GM21576 (cell line): ENCODE measurements around the gene ENO3.

Source experiments
- ATAC-seq: cut with Tn5 transposase; IDR thresholded peaks from one replicate; pipeline ENCODE4 v1.9.1; 2021; ENCODE audit warnings: mild to moderate bottlenecking, moderate library complexity; ENCODE audit not compliant: unreplicated experiment

Gene ENO3

DNA sequence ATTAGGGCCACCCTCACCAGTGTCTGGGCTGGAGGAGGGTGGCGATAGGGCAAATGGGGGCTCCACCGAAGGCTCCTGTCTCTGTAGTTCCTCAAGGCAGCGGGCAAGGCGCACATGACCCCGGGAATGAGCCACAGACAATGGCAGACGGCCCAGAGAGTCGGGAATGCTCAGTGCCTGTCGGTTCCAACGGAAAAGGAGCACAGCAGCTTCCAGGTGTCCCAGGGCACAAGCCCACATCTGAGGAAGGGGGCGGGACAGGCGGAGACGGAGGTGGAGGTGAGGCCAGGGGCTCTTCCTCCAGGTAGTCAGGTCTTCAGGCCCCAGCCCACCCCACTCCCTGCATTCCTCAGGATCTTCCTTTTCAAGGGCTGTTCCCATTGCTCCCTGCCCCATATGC lies 21.8 kb downstream of the ENO3 start:
- ATAC-seq = no peak

DNA sequence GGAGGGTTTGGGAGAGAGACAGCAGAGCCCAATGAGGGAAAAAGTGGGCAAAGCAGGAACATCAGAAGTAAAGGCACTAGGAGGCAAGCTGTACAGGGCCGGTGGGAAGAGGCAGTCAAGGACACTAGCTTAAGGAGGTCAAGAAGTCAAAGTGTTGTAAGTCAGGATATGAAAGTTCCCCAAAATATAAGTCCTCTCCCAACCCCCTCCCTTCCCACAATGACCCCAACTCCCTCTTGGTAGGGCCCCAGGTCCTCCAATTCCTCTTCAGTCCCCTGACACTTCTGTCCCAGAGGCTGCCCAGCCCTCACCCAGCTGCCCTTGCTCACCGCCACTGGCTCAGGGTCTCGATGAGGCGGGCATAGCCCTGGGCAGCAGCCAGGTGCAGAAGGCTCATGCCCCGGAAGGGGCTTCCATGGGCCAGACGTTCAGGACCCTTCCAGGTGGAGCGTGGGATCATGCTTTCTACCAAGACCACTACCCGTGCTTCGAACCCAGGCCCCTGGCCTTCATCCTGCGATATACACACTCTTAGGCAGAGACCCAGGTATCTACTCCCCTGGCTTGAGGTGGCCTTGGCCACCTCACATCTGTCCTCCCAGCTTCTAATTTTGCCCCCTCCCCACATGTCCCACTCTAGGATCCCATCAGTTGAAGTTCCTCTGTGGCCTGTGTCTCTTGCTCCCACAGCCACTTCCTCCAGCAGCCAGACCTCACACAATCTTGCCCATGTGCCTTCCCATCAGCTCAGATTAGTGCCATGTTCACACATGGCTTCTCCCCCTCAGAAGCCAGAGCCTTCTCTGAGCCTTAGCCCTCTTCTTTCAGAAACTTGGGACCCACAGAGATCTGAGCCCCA lies 22.6 kb downstream of the ENO3 start:
- no peak for ATAC-seq

DNA sequence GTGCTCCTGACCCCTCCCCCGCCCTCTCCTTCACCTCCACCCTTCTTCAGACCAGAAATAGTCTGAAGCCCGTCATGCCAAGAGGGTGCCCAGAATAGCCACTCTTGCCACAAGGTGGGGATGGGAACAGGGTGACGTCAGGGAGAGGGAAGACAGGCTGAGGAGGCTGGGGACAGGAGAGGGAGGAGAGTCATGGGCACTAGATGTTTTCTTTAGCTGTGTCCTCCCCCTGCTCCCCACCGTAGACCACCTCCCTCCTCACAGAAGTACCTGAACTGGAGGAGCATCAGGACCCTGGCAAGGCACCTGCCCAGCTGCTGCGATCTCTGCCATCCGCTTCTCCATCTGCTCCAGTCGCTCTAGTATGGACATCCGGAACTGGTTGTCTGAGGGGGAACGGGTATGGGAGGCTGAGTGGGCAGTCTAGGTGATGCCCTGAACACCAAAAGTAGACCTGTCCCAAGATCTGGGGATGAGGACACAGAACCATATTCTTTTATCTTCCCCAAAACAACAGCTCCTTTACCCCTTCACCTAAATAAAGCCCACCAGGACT lies 23.3 kb downstream of the ENO3 start:
- no peak for ATAC-seq

DNA sequence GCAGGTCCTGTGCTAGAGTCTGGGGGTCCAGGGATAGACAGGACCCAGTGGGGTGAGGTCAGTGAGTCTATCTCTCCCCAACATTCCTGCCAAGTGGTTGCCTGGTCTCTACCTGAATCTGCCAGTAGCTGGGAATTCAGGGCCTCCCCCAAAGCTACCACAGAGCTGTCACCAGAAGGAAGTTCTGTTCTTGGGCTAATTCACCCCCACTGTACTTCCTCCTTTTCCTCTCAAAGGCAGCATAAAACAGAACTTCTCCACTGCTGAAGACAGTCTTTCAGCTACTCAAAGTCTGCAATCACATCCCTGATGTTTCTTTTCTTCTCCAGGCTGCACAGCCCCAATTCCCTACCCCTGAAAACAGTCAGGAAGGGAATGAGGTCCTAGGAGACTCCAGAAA lies 27.8 kb downstream of the ENO3 start:
- no peak for ATAC-seq

DNA sequence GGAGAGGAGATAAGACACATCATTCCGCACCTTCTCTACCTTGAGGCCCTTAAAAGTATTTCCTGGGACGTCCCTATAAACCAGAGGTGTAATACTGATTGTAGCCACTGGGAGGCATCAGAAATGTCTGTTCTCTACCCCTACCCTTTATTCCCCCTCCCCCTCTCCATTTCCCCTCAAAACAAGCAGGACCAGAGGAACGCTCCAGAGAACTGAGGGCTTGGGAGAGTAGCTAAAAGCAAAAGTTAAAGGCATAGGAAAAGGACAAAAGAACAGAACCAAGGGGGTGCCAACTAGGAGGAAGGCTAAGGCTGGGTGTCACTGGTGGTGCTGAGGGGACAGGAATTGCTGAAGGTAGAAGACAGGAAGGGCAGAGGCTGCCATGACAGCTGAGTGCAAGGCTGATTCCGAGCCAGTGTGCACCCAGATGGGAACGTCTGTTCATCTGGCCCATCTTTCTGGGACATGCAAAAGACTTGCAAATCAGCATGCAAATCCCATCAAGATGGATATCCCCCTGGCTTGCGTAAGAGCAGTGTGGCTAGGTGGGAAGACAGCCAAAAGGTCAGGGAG lies 29.8 kb downstream of the ENO3 start:
- ATAC-seq = no peak

DNA sequence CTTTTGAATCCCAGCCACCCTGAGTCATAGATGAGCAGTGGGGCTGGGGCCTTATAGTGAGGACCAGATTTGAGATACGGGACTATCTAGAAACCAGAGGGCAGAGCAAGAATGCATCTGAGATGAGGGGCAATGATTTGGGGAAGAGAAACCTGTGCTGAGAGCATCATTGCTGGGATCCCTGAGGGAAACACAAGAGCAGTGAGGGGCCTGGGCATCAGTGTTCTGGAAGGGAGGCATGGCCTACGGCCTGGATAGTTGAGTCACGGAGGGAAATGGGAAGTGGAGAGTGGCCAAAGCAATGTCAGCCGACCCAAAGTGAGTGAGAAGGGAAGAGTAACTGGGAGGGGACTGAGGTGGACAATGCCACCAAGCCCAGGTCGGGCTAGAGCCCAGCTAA lies 31.4 kb downstream of the ENO3 start:
- ATAC-seq = no peak

DNA sequence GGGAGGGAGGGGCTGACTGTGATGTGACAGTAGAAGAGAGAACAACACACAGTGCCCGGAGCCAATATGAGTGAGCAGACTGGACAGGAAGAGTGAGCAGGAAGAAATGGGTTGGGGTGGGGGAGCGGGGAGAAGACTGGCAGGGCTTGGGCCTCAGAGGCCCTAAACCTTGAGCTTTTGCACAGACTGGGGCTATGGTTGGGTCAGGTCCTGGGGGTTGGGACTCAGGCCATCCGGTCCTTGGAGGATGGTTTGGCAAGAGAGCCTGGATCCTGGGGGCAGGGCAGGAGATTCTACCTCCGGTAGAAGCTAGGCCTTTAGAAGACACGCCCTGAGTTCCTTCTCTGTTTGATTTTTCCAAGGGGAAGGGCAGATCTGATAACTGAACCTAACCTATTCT lies 35.5 kb downstream of the ENO3 start:
- no peak for ATAC-seq

DNA sequence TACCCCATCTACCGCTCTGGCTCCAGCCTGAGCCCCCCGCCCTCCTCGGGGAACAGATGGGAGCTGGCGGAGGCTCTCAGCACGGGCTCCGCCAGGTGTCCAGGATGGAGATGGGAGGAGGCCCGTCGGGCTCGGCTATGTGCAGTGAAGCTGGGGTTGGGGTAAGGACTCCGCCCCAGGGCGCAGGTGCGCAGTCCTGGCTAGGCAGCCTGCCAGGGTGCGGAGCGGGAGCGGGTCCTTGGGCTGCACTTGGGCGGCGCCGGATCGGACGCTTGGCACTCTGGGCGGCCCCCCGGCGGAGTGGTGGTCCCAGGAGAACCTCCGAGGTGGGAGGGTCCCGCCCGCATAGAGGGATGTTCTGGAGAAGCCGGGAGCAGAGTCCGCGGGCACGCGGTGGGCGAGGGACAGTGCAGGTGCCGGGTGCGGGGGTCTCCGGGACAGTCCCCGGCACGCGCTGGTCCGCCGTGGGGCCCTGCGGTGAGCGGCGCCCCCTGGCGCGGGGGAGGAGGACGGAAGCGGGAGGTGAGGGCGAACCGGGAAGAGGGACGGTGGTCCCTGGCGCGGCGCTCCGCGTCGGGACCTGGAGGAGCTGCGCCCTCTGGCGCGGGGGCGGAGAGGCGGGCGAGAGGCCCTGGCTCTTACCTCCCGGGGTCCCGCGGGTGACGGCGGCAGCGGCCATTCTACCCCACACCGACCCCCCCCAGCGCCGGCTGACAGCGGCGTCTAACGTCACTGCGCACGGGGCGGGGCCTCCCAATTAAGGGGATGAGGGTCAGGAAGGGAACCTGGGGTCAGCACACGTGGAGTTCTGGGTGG lies 36.2 kb downstream of the ENO3 start, which contains the start of gene CAMTA2:
Gene CAMTA2, minus strand, starts transcription at position 725 of the 816 bp plus-strand sequence. CDS start 1,453 bp downstream, outside the sequence.
- ATAC-seq = peak; percentile 65

DNA sequence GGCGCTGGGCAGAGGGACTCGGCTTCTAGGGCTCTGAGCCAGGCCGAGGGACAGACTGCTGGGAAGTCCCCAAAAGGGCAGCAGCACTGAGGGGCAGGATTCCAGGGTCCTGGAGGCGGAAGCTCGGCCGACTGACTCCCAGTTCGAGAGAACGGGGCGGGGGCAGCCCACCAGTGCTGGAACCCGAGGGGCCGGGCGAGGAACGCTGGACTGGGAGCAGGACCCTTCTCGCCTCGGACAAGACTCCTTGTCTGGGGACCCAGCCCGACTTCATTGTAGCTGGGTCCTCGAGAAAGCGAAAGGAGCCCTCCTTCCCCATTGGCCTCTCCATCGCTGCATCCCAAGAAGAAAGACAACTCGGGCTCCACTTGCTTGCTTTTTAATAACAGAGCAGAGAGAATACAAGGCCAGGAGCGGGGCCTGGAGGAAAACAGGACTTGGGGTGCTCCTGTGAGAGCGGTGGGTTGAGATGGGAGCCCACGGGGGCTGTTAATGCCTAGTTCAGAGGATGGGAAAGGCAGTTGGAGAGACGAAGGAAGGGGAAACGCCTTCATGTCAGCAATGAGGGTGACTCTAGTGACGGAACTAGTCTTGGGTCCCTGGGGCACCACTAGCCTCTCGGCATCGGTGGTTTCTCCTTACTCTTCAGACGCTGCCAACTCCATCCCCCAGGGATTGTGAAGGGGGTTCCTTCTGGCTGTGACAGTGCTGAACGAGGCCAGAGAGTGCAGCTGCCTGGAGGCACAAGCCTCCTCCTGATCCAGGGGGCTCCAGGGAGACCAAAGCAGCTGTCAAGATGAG lies 37.0 kb downstream of the ENO3 start:
- ATAC-seq = no peak

DNA sequence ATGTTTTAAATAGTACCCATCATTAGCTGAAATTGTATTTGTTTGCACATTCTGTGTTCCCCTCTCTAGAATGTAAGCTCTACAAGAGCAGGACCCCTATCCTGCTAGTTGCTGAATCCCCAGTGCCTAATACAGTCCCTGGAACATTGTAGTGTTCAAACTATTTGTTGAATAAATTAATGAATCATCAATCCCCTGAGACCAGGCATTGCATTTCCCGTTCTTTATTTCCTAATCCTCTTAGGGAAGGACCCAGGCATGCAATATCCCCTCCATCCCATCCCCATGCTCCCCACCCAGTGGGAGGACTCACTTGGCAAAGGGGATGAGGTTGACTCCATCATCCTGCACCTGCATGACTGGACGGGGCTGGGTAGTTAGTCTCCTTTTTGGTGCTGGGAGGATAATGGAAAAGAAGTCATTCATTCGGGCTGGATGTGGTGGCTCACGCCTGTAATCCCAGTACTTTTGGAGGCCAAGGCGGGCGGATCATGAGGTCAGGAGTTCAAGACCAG lies 43.2 kb downstream of the ENO3 start:
- no peak for ATAC-seq

DNA sequence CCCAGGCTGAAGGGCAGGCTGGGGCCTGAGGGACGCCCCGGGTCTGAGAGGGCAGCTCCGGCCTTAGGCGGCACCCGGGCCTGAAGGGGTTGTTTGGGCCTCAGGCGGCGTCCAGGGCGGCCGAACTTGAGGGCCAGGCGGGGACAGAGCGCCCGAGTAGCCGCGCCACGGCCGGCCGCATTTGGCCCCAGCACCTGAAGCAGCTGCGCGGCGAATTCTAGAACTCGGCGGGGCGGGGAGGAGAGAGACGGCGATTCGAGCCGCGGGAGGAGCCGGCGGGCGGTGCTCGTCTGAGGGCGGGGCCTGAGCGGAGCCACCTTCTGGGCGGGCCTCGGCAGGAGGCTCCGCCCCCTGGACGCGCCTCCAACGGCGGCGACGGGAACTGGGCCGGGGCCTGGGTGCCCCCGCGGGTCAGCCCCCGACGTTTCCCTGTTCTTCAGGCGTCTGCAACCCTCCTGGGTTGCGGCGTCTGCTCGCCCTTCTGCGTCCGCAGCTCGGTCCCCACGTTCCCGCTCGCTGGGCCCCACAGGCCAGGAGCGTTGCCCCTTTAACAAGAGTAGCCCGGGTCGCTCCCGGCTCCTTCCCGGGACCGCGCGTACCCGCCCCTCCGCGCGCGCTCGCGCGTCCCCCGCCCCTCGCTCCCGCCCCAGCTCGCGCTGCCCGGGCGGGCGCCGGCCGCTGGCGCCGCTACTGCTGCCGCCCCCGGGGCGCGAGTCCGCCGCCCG lies 46.5 kb downstream of the ENO3 start, which contains the start of the genes INCA1 and KIF1C:
Gene INCA1, minus strand, starts transcription at position 221 of the 725 bp plus-strand sequence. CDS start 3,085 bp downstream, outside the sequence.
Gene KIF1C, plus strand, starts transcription at position 649 of the 725 bp plus-strand sequence. CDS start 2,297 bp downstream, outside the sequence.
- peak; percentile 81 for ATAC-seq

DNA sequence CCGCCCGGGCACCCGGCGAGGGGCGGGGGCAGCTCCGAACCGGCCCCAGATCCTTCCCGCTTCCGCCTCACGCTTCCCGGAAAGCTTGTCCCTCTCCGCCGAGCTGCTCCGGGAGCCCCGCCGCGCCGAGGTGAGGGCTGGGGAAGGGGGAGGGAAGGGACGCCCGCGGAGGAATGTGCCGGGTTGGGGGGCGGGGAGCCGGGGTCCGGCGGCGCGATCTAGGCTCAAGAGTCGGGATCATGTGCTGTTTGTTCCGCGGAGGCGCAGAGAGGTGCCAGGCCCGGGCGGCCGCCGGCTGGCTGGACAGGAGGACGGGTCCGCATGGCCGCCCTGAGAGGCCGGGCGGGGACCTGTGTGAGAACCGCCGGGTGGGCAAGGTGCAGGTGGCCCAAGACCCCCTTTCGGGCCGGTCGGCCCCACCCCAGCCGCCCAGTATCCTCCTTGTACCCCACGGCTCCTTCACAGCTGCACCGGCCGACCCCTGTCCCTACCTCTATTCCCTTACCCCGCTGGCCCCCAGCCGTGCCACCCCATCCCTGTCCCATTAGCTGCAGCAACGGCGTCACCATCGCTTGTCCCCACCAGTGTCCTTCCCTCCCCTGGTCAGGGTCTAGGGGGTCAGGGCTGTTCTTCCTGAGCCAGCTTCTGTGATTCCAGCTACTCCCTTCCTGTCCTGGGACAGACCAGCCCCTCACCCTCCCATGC lies 47.3 kb downstream of the ENO3 start:
- peak; percentile 4 for ATAC-seq

DNA sequence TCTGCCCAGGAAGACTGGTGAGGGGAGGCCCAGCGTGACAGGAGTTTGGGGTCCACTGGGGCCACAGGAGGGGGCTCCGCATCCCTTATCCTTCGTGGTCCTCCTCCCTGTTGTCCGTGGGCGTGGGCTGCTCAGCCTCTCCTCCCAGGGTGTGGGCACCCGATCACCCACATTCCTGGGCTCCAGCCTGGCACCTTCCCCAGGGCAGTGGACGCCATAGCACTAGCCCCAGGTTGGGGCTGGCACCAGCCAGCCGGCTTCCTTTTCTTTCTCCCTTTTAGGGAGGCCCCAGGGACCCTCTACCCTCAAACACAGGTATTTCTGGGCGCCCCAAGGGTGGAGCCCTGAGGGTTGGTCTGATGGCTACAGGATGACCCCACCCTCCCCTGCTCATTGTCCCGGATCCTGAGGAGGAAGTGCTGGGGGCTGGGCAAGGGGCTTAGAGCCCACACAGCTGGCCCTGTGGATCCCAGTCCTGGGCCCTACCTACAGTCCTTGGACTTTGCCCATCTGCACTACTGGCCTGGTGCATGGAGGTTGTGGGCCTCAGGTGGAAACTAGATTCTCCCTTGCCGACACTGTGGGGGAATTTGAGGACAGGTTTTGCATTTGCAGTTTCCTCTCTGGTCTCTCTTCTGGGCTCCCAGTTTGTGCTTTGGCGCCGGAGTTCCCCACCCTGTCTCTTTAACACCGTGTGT lies 48.0 kb downstream of the ENO3 start:
- no peak for ATAC-seq

DNA sequence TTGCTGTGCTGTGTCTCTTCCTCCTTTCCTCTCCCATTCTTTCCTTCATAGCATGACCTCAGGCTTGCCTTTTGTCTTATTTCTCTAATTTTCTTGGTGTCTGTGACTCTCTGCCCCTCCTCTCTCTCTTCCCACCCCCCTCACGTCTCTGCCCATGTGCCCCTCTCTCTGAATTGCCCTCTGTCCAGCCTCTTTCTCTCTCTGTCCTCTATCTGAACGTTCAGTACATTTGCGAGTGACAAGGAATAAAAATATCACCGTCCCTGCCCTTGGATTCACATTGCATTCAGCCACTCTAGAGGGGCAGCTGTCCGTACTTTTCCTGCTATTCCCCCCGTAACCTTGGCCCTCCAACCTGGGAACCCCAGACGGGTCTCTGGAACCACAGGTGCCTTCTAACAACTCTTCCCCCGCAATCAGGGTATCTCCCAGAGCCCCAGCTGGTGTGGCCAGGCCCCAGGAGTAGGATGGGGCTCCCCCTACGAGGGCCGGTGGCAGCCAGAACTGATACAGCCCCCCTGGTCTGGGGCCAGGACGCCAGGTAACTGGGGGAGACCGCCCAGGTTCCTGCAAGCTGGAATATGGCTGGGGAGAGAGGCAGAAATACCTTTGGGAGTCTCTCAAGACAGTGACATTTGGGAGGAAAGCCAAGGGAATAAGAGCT lies 48.6 kb downstream of the ENO3 start:
- no peak for ATAC-seq

DNA sequence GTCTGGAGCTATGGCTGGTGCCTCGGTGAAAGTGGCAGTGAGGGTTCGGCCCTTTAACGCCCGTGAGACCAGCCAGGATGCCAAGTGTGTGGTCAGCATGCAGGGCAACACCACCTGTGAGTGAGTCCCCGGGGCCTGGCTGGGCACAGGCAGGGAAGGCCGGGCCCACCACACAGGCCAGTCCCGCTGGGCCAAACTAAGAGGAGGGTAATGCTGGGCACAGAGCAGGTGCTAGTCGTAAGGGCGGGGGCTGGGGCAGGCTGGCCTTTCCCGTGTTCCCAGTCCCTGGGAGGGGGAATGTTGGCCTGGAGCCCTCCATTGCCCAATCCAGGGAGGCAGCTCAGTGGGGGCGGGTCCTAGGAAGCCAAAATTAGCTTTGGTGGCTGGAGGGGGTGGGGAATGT lies 49.3 kb downstream of the ENO3 start:
- no peak for ATAC-seq

DNA sequence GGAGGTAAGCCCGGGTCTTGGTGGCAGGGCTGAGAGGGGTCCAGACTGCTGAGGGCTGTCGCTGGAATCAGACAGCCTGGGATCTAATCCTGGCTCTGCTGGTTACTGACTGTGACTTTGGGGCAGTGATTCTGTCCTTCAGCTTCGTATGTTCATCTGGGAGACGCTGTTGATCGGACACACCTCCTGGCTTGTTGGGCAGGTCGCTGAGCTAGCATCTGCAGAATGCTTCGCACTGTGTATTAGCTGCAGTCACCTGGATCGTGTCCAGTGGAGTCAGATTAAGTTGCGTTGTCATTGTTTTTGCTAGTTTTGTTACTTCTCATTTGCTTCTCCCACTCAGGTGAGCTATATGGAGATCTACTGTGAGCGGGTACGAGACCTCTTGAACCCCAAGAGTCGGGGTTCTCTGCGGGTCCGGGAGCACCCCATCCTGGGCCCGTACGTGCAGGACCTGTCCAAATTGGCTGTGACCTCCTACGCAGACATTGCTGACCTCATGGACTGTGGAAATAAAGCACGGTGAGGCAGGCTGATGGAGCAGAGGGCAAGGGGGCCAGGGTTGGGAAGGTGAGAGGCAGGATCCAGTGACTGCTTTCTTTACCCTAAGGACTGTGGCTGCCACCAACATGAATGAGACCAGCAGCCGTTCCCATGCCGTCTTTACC lies 51.3 kb downstream of the ENO3 start:
- ATAC-seq = no peak
